Immature natural killer cell (primary cell): ENCODE data around the gene OR6Q1. TPM values are rescaled to one million over a fixed set of nuclear protein-coding genes. Genes with fewer than 3 reads are reported as not detected.

Source experiments
- DNase-seq, 3 donors: peaks; one replicate each; pipeline ENCODE4 v3.0.0; 2022; ENCODE audit warnings: mixed read lengths in 1 of 3
- H3K27ac Mint-ChIP-seq, 6 donors: one replicate each; pipeline ENCODE4 v1.8.0; 2020; ENCODE audit warnings: mixed read lengths in 6 of 6, mild to moderate bottlenecking in 5 of 6, inconsistent platforms in 4 of 6, moderate library complexity in 3 of 6
- H3K27me3 Mint-ChIP-seq, 3 donors: one replicate each; pipeline ENCODE4 v1.8.0; 2020 to 2021; ENCODE audit warnings: low read depth in 3 of 3, mild to moderate bottlenecking in 3 of 3, mixed read lengths in 3 of 3, moderate library complexity in 3 of 3, inconsistent platforms in 1 of 3
- H3K36me3 Mint-ChIP-seq, 3 donors: one replicate each; pipeline ENCODE4 v1.8.0; 2020; ENCODE audit warnings: mixed read lengths in 3 of 3, inconsistent platforms in 2 of 3, mild to moderate bottlenecking in 2 of 3
- H3K4me1 Mint-ChIP-seq, 2 donors: one replicate each; pipeline ENCODE4 v1.8.0; 2020; ENCODE audit warnings: inconsistent platforms in 2 of 2, mild to moderate bottlenecking in 2 of 2, mixed read lengths in 2 of 2, moderate library complexity in 1 of 2
- H3K4me3 Mint-ChIP-seq, 5 donors: one replicate each; pipeline ENCODE4 v1.8.0; 2020; ENCODE audit warnings: mild to moderate bottlenecking in 5 of 5, mixed read lengths in 5 of 5, inconsistent platforms in 3 of 5, moderate library complexity in 3 of 5
- H3K9me3 Mint-ChIP-seq, 6 donors: one replicate each; pipeline ENCODE4 v1.8.0; 2020; ENCODE audit warnings: mild to moderate bottlenecking in 6 of 6, mixed read lengths in 6 of 6, inconsistent platforms in 4 of 6, moderate library complexity in 3 of 6
- polyA plus RNA-seq, 3 donors: library from polyadenylated mRNA; unstranded; fragments of 300-500 nt; fragmentation: Illumina TruSeq; gene quantifications; one replicate each; pipeline ENCODE4 v1.2.3, GENCODE V29; 2021

OR6Q1 gene
- polyA plus RNA-seq, 3 donors from 2014 or later, result not detected

DNA sequence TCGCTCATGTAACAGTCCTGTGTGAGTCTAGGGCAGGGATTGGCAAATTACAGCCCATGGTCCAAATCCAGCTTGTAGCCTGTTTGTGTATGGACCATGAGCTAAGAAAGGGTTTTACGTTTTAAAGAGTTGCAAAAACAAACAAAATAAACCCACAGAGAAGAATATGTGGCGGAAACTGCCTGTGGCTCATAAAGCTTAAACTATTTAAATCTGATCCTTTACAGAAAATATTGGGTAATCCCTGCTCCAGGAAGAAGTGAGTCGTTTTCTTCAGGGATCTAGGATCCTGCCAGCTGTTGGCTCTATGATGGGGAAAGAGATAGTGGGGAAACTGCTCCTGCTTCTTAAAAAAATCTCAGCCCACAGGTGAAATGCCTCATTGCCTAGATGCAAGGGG, 3.4 kb upstream of the OR6Q1 start:
- Mint-ChIP-seq H3K27ac (no peak overlapping the region), H3K27me3 (peaks cover 0 to 9% (median 2%) of the 10 kb centered on the region in 3 donors), H3K4me1 (no peaks in the 10 kb centered on the region), H3K36me3 (no peaks in the 10 kb centered on the region), H3K9me3 (peaks cover 0 to 8% (median 0%) of the 10 kb centered on the region in 6 donors), H3K4me3 (no peak overlapping the region)
- DNase-seq, result no peak

DNA sequence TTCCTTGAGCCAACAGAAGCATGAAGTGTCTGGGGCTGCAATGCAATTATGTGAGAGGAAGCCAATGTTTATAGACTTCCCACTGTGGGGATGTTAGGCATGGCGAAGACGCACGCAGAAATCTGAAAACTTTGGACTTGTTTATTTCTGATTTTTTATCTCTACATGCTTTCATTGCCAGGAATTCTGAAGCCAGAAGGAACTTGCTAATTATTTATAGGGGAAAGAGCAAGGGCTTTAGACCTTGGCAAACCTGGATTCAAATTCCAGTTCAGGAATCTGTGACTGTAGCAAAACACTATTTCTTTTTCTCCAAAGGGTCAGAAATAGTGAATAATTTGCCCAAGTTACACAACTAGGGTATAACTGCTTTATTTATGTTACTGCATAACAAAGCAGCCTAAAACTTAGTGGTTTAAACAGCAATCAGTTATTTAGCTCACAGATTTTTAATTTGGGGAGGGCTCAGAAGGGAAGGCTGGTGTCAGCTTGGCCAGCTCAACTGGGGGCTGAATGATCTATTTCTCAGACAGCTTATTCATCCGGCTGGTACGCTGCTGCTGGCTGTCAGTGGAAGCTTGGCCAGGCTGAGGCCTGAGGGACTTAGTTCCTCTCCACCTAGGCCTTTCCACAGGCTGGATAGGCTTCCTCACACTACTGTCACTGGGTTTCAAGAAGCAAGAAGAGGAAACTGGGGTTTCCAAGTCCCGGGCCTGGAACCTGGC, 1.9 kb upstream of the OR6Q1 start:
- Mint-ChIP-seq H3K4me1 (no peaks in the 10 kb centered on the region), H3K4me3 (no peak overlapping the region), H3K36me3 (no peaks in the 10 kb centered on the region), H3K27ac (no peak overlapping the region), H3K9me3 (peaks cover 0 to 10% (median 2%) of the 10 kb centered on the region in 6 donors), H3K27me3 (peaks cover 0 to 9% (median 2%) of the 10 kb centered on the region in 3 donors)
- DNase-seq, result no peak

DNA sequence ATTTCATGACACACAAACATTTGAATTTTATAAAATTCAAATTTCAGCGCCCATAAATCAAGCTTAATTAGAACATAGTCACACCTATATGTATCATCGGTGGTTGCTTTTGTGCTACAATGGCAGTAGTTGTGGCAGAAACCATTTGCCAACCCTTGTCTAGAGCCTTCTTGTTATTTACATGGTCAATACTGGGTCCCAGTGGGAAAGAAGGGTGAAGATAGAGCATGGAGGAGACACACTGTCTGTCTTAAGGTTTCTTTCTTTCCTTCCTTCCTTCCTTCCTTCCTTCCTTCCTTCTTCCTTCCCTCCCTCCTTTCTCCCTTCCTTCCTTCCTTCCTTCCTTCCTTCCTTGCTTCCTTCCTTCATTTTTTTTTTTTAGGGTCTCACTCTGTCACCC, 3.7 kb downstream of the OR6Q1 start:
- peaks cover 0 to 8% (median 2%) of the 10 kb centered on the region in 6 donors for H3K9me3 Mint-ChIP-seq
- no peak overlapping the region for H3K4me3 Mint-ChIP-seq
- H3K4me1 Mint-ChIP-seq, result no peaks in the 10 kb centered on the region
- DNase-seq, result no peak
- H3K36me3 Mint-ChIP-seq, result no peaks in the 10 kb centered on the region
- H3K27me3 Mint-ChIP-seq, result peaks cover 0 to 1% (median under 1%) of the 10 kb centered on the region in 3 donors
- no peak overlapping the region for H3K27ac Mint-ChIP-seq

DNA sequence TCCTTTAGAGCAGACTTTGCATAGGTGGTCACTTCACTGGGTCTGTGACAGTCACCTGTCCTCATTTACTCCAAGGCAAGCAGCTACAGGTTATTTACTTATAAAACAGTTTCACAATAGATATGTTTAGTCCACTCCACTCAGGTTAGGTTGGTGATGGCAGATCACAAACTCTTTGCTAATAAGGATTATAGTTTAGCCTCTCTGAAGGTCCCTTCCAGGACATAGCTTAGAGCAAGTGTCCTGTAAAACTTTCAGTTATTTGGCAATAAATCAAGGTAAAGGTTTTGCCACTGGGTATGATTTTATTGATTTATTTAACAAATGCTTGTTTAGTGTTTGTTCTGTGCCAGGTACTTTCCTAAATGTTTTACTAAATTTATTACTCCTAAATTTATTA, 8.8 kb downstream of the OR6Q1 start:
- peaks cover 0 to 5% (median 1%) of the 10 kb centered on the region in 6 donors for H3K9me3 Mint-ChIP-seq
- DNase-seq, result no peak
- H3K27ac Mint-ChIP-seq, result no peak overlapping the region
- H3K27me3 Mint-ChIP-seq, result peaks cover 0 to 3% (median 1%) of the 10 kb centered on the region in 3 donors
- H3K36me3 Mint-ChIP-seq, result no peaks in the 10 kb centered on the region
- H3K4me3 Mint-ChIP-seq, result no peak overlapping the region
- no peaks in the 10 kb centered on the region for H3K4me1 Mint-ChIP-seq

DNA sequence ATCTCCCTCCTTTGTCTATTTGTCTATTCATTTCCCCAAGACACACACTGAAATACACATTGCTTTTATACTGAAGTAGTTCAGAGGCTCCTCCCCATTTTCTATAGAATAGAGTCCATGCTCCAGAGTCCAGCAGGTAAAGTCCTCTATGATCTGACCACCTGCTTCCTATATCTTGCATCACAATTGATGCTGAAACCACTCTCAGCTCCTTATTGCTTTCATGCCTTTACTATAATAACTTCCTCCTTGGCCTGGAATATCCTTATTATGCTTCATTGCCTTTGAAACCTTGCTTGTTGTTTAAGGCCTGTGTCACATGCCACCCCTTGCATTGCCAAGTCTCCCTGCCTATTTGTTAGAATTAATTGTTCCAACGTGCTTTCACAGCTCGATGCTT, 12.6 kb downstream of the OR6Q1 start:
- no peaks in the 10 kb centered on the region for H3K4me1 Mint-ChIP-seq
- DNase-seq, result no peak
- peaks cover 0 to 6% (median 5%) of the 10 kb centered on the region in 3 donors for H3K27me3 Mint-ChIP-seq
- no peaks in the 10 kb centered on the region for H3K36me3 Mint-ChIP-seq
- H3K9me3 Mint-ChIP-seq, result peaks cover 0 to 6% (median 5%) of the 10 kb centered on the region in 6 donors
- H3K27ac Mint-ChIP-seq, result no peak overlapping the region
- no peak overlapping the region for H3K4me3 Mint-ChIP-seq

DNA sequence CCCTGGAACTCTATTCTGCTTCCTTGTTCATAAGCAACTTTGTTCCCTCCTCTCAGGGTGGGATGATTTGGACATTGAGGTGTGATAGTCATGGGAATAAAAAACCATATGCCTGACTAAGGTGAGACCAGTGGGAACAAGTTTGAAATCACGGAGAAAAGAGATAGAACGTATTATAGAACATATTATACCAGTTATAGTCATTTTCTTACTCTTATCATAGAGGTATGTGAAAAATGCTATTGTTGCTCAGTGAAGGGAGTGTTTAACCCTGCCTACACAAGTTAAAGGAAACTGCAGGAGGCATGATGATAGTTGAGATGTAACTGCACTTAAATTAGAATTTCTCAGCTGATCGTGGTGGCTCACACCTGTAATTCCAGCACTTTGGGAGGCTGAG, 15.5 kb downstream of the OR6Q1 start:
- no peak overlapping the region for H3K4me3 Mint-ChIP-seq

DNA sequence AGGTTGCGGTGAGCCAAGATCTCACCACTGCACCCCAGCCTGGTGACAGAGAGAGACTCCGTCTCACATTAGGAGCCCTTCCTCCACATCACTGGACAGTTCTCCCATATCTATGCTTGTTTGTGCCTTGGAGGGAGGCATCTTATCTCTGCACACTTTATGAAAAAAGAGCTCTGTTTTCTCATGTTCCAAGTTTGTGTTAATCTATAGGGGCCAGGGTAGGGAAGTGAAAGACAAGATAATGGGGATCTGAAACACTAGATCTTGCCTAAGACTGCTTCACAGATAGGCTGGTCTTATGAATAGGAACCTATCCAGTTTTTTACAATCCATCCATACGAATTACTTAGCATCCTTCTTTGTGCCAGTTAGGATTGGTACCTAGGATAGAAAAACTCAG, 17.1 kb downstream of the OR6Q1 start:
- peaks cover 0 to 6% (median 5%) of the 10 kb centered on the region in 3 donors for H3K27me3 Mint-ChIP-seq
- peaks cover 0 to 6% (median 5%) of the 10 kb centered on the region in 6 donors for H3K9me3 Mint-ChIP-seq
- H3K4me1 Mint-ChIP-seq, result no peaks in the 10 kb centered on the region
- H3K36me3 Mint-ChIP-seq, result no peaks in the 10 kb centered on the region
- no peak for DNase-seq
- H3K27ac Mint-ChIP-seq, result no peak overlapping the region
- no peak overlapping the region for H3K4me3 Mint-ChIP-seq

More for the DNA sequence above, 15.5 kb downstream of the OR6Q1 start:
- H3K27ac Mint-ChIP-seq, result no peak overlapping the region
- H3K27me3 Mint-ChIP-seq, result peaks cover 0 to 6% (median 5%) of the 10 kb centered on the region in 3 donors
- DNase-seq, result no peak
- H3K4me1 Mint-ChIP-seq, result no peaks in the 10 kb centered on the region
- H3K9me3 Mint-ChIP-seq, result peaks cover 0 to 6% (median 5%) of the 10 kb centered on the region in 6 donors
- H3K36me3 Mint-ChIP-seq, result no peaks in the 10 kb centered on the region

DNA sequence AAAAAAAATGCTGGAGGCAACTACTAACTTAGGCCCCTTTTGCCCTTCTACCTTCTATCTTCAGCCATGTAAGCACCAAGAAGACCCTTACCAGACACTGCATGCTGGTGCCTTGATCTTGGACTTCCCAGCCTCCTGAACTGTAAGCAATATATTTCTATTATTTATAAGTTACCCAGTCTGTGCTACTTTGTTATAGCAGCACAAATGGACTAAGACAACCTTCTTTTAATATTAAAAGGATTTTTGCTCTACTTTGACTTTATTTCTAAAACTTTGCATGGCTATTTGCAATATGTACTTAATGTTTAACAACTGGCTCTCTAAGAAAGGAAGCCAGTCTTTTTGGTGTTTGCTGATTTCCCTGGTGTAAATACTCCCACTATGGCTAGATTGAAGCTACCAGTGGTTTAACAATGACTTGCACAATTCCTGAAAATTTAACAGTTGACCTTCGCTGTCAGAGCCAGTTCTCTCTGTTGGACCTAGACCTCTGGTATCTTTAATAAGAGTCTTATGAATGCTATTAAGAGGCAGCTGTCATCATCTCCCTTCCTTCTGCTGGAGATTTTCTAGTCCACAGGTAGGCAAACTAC, 25.2 kb downstream of the OR6Q1 start:
- Mint-ChIP-seq H3K27me3 (peaks cover 2 to 5% (median 2%) of the 10 kb centered on the region in 3 donors), H3K36me3 (no peaks in the 10 kb centered on the region), H3K4me3 (no peak overlapping the region), H3K27ac (no peak overlapping the region), H3K4me1 (no peaks in the 10 kb centered on the region), H3K9me3 (peaks cover 0 to 1% (median 0%) of the 10 kb centered on the region in 6 donors)
- DNase-seq, result no peak

DNA sequence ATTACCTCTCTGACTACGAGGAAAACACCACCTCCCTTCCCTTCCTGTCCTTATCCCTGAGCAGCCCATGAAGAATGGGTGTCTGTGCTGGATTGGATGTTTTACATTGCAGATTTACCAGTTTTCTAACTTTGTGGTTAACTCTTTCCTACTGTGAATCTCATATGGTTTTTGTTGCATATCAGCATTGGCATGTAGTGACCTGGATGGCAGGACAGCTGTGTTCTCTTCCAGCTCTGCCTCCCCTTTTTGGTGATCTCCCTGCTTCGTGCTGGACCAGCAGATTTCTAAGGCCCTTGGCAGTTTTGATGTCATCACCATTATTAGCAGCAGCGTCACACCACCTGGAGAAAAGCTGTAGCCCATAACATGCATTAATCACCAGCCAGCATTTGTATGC, 26.7 kb downstream of the OR6Q1 start:
- H3K9me3 Mint-ChIP-seq, result peaks cover 0 to 1% (median 0%) of the 10 kb centered on the region in 6 donors
- DNase-seq, result no peak
- no peak overlapping the region for H3K27ac Mint-ChIP-seq
- peaks cover 2 to 6% (median 5%) of the 10 kb centered on the region in 3 donors for H3K27me3 Mint-ChIP-seq
- no peaks in the 10 kb centered on the region for H3K4me1 Mint-ChIP-seq
- H3K36me3 Mint-ChIP-seq, result no peaks in the 10 kb centered on the region
- H3K4me3 Mint-ChIP-seq, result no peak overlapping the region

DNA sequence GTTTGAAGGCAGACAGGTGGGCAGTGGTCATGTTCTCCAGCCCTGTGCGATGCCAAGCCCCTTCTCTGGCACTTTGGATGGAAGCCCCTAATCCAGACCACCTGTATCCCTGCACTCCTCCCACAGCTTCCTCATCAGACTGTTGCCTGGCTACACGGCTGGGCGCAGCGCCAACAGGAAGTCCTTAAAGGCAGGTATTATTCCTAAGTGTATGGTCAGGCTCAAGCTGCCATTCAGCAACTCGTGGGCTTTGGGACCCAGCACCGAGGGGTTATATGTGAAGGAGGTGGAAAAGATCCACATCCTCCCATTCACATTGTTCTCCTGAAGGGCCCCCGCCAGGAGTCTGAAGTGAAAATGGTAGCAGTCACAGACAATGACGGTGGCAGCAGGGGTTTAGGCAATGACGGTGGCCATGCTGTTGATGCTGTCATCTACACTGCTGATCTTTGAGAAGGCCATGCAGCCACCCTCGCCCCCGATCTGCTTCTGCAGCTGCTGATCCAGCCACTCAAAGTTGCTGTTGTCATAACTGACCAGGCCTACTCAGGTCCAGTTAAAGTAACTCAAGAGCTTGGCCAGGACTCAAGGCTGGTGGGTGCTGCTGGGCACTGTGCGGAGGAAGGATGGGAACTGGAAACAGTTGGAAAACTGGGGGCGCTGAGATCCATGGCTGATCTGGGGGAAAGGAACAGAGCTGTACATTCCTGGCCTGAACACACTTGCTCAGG, 27.7 kb downstream of the OR6Q1 start:
- H3K9me3 Mint-ChIP-seq, result peaks cover 0 to 1% (median 0%) of the 10 kb centered on the region in 6 donors
- H3K4me3 Mint-ChIP-seq, result no peak overlapping the region
- DNase-seq, result no peak
- H3K27ac Mint-ChIP-seq, result no peak overlapping the region
- no peaks in the 10 kb centered on the region for H3K4me1 Mint-ChIP-seq
- no peaks in the 10 kb centered on the region for H3K36me3 Mint-ChIP-seq
- peaks cover 2 to 6% (median 5%) of the 10 kb centered on the region in 3 donors for H3K27me3 Mint-ChIP-seq

DNA sequence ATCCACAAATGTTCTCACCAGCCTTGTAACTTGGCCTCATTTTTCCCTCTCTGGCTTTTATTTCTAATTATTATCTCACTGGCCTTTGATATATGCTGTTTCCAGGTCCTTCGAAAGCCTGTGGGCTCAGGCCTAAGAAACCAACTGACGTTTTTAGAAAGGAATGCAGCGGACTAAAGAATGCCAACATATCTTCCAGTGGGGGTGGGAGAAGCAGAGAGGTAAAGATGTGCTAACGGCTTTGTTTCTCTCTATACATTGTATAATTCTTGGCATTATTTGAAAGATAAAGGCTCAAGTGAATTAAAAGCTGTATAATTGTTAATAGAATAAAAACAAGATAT, 28.2 kb downstream of the OR6Q1 start:
- Mint-ChIP-seq H3K36me3 (no peaks in the 10 kb centered on the region), H3K27me3 (peaks cover 2 to 6% (median 5%) of the 10 kb centered on the region in 3 donors), H3K27ac (no peak overlapping the region), H3K4me3 (no peak overlapping the region), H3K4me1 (no peaks in the 10 kb centered on the region), H3K9me3 (no peaks in the 10 kb centered on the region)
- DNase-seq, result no peak

DNA sequence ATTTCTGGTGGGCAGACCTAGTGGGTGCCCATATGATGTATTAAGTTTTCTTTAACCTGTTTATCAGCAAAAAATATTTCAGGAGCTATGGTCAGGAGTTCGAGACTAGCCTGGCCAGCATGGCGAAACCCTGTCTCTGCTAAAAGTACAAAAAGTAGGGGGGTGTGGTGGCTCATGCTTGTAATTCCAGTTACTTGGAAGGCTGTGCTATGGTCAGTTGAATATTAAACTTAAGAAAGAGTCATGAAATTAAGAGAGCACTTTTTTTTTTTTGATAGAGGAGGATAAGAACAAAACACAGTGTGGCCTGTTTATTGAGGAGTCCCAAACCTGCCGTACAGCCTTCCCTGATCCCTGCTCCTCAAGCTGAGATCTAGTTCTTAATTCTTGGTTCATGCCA, 29.8 kb downstream of the OR6Q1 start:
- Mint-ChIP-seq H3K27ac (no peak overlapping the region), H3K9me3 (peaks cover 0 to 1% (median 0%) of the 10 kb centered on the region in 6 donors), H3K36me3 (no peaks in the 10 kb centered on the region), H3K4me3 (no peak overlapping the region), H3K4me1 (no peaks in the 10 kb centered on the region), H3K27me3 (peaks cover 2 to 6% (median 5%) of the 10 kb centered on the region in 3 donors)
- DNase-seq, result no peak

DNA sequence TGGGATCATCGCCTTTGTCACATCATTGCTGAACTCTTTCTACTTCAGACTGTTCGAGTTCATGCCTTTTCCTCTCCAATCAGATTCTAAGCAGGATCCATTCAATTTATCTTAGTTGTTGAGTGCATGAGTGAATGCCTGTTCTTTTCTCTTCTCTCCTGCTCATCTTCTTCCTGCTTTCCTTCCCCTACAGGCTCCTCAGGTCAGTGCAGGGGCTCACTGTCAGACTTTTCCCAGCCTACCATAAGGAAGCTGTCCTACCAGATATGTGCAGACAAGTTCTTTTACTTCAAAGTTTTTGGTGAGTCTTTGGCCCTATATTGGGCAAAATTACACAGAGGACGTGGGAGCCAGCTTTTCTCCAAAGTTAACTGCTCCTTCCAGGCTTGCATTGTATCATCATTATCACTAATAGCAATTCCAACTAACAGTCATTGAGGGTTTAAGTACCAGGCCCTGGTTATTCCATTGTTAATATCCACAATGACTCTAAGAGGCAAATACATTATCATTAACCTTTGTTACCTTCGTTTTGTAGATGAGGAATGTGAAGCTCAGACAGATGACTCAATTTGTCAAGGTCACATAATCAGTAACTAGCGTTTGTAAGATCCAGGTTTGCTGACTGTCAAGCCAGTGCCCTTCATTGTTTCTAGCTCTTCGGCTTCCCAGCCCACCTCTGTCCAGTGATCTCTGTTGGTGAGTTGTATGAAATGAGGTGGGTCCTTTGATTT, 30.4 kb downstream of the OR6Q1 start:
- Mint-ChIP-seq H3K4me3 (no peak overlapping the region), H3K4me1 (no peaks in the 10 kb centered on the region), H3K27me3 (peaks cover 2 to 6% (median 5%) of the 10 kb centered on the region in 3 donors), H3K36me3 (no peaks in the 10 kb centered on the region), H3K9me3 (peaks cover 0 to 1% (median 0%) of the 10 kb centered on the region in 6 donors), H3K27ac (no peak overlapping the region)
- no peak for DNase-seq
